AG09309 (cell line): ENCODE data around the gene KL.
A peak's percentile ranks its signal among the peaks of the same experiment; 100 is the strongest.

Source experiments
- DNase-seq: peaks from one replicate; pipeline ENCODE4 v3.0.0-alpha.2; 2010; ENCODE audit warnings: low read depth
- H3K4me3 ChIP-seq: 2 replicates; pipeline ENCODE4 v1.5.1; 2011; ENCODE audit warnings: mild to moderate bottlenecking, low read depth, low read length, moderate library complexity; ENCODE audit not compliant: control insufficient read depth
- CTCF ChIP-seq: IDR thresholded peaks from 2 replicates; pipeline ENCODE4 v1.5.1; 2011; ENCODE audit warnings: mild to moderate bottlenecking, low read depth, low read length, inconsistent platforms; ENCODE audit not compliant: insufficient read depth, control insufficient read depth; ENCODE audit errors: missing control alignments

Gene KL

GRCh38 chr13:33045851-33046592 is 29.8 kb downstream of the KL start:
- no peak overlapping the region for H3K4me3 ChIP-seq
- TF ChIP-seq CTCF = no peak
- DNase-seq = no peak

GRCh38 chr13:33050161-33050560 is 33.9 kb downstream of the KL start:
- TF ChIP-seq CTCF = no peak
- DNase-seq = no peak
- no peak overlapping the region for H3K4me3 ChIP-seq

GRCh38 chr13:33051632-33052031 is 35.4 kb downstream of the KL start:
- no peak for DNase-seq
- H3K4me3 ChIP-seq = no peak overlapping the region
- TF ChIP-seq CTCF = no peak

GRCh38 chr13:33052506-33053280 is 36.5 kb downstream of the KL start:
- H3K4me3 ChIP-seq = no peak overlapping the region
- no peak for DNase-seq
- TF ChIP-seq CTCF = no peak

GRCh38 chr13:33053397-33054066 is 37.3 kb downstream of the KL start:
- no peak for TF ChIP-seq CTCF
- H3K4me3 ChIP-seq = no peak overlapping the region
- DNase-seq = no peak

GRCh38 chr13:33057019-33057780 is 41.0 kb downstream of the KL start:
- DNase-seq = no peak
- peak; percentile 56 for TF ChIP-seq CTCF
- no peak overlapping the region for H3K4me3 ChIP-seq
